CD4-positive, alpha-beta T cell treated with Interleukin-10 for 1 hour (primary cell): ENCODE measurements around the gene EMC7.
A peak's percentile ranks its signal among the peaks of the same experiment; 100 is the strongest.

Source experiments
- DNase-seq: peaks from one replicate; pipeline ENCODE4 v3.0.0-alpha.2; 2020

Gene EMC7

DNA sequence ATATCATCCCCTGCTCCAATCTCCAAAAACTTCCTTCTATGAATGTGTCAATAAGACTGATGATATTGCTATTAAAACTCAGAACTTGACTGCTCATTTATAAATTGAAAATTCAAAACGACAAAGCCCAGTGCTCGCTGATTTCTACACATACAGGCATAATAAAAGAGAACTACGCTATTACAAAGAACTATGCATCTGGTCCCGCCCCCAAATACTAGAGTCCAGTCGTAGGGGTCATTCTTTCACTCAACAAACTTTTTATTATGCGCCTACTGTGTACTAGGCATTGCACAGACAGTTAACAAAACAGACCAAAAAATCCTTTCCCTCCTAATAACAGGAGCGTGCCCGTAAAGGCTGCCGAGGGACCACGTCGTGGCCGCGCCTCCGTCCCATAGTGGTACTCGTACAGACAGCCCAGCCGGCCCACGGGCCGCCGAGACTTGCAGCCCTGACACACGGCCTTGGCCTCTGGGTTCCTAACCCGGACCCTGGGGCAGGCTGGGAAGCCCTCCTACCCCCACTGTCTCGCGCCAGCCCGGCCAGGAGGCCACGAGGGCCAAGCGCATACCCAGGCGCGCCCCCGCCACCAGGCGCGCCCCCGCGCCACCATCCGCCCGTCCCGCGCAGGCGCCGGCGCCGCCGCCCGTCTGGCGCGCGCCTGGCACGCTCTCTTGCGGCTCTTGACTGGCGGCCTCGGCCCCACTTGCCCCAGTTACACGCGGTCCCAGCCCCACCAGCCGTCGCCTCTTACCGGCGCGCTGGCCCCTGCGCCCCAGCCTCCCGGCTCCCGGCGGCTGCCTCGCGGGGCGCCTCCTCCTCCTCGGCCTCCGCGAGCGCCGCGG, 63.4 kb downstream of the EMC7 start:
- DNase-seq = peak; percentile 78
